ENCODE results near the gene FAM162A.
"Not testable (repeated sequence)": the region's sequence is repeated elsewhere in the genome, so short reads cannot be mapped to it uniquely, and the experiment has no call there.

The FAM162A gene

GRCh38 chr3:122383771-122384697, at the start of gene FAM162A:
Gene FAM162A, plus strand, starts transcription at chr3:122384182. Its CDS starts 84 bp downstream, at chr3:122384266.
- DNase-seq: peak; percentile 92

GRCh38 chr3:122342803-122343202, 41.2 kb upstream of the FAM162A start:
- no peak for DNase-seq

- DNase-seq: no peak
These were observed 40.3 kb upstream of the FAM162A start for GRCh38 chr3:122343654-122344053.

GRCh38 chr3:122349171-122349570, 34.8 kb upstream of the FAM162A start:
- no peak for DNase-seq

GRCh38 chr3:122350814-122351418, 33.1 kb upstream of the FAM162A start:
- DNase-seq: no peak

- DNase-seq: no peak
These were observed 32.4 kb upstream of the FAM162A start for GRCh38 chr3:122351612-122352011.

GRCh38 chr3:122353215-122353614, 30.8 kb upstream of the FAM162A start:
- DNase-seq: no peak

GRCh38 chr3:122353893-122354401, 30.0 kb upstream of the FAM162A start:
- no peak for DNase-seq

GRCh38 chr3:122355612-122356011, 28.4 kb upstream of the FAM162A start:
- DNase-seq: no peak

GRCh38 chr3:122356402-122356801, 27.6 kb upstream of the FAM162A start:
- peak; percentile 8 for DNase-seq

GRCh38 chr3:122357828-122358702, 25.9 kb upstream of the FAM162A start:
- no peak for DNase-seq

- no peak for DNase-seq
These were observed 25.3 kb upstream of the FAM162A start for GRCh38 chr3:122358703-122359032.

- no peak for DNase-seq
These were observed 22.0 kb upstream of the FAM162A start for GRCh38 chr3:122362026-122362425.

GRCh38 chr3:122364490-122364889, 19.5 kb upstream of the FAM162A start:
- no peak for DNase-seq

GRCh38 chr3:122365073-122365472, 18.9 kb upstream of the FAM162A start:
- no peak for DNase-seq

- not testable (repeated sequence) for DNase-seq
These were observed 18.2 kb upstream of the FAM162A start for GRCh38 chr3:122365582-122366378.

GRCh38 chr3:122366379-122366749, 17.6 kb upstream of the FAM162A start:
- DNase-seq: no peak

GRCh38 chr3:122374034-122374433, 9.9 kb upstream of the FAM162A start:
- DNase-seq: no peak

- DNase-seq: no peak
These were observed 6.0 kb upstream of the FAM162A start for GRCh38 chr3:122377975-122378374.

- peak; percentile 78 for DNase-seq
These were observed 905 bp upstream of the FAM162A start, which contains the start of gene MIX23 for GRCh38 chr3:122382888-122383666. Gene MIX23, minus strand, starts transcription at chr3:122383231. Its CDS starts 7 bp downstream, at chr3:122383224.

- no peak for DNase-seq
These were observed 3.7 kb downstream of the FAM162A start for GRCh38 chr3:122387709-122388108.

All from CD4-positive, alpha-beta T cell treated with Interferon gamma for 1 hour (primary cell).